HG03159 (cell line): ENCODE results near the gene KHK.
A peak's percentile ranks its signal among the peaks of the same experiment; 100 is the strongest.

Experiments used
- ATAC-seq: cut with Tn5 transposase; IDR thresholded peaks from one replicate; pipeline ENCODE4 v1.9.1; 2021; ENCODE audit warnings: mild to moderate bottlenecking, moderate library complexity; ENCODE audit not compliant: unreplicated experiment

The KHK gene

GRCh38 chr2:27080603-27080936 is 6.0 kb upstream of the KHK start:
- no peak for ATAC-seq

GRCh38 chr2:27081984-27082772 is 4.4 kb upstream of the KHK start:
- no peak for ATAC-seq

- no peak for ATAC-seq
Observed at GRCh38 chr2:27082773-27083409, 3.7 kb upstream of the KHK start.

- no peak for ATAC-seq
Observed at GRCh38 chr2:27083410-27084296, 2.9 kb upstream of the KHK start.

- no peak for ATAC-seq
Observed at GRCh38 chr2:27084297-27085061, 2.1 kb upstream of the KHK start.

- ATAC-seq, result no peak
Observed at GRCh38 chr2:27085062-27085672, 1.4 kb upstream of the KHK start.

GRCh38 chr2:27085673-27086089 is 891 bp upstream of the KHK start:
- peak; percentile 3 for ATAC-seq

- ATAC-seq, result peak; percentile 71
Observed at GRCh38 chr2:27086090-27086723, 365 bp upstream of the KHK start.

- no peak for ATAC-seq
Observed at GRCh38 chr2:27087823-27088410, 1.3 kb downstream of the KHK start.

- ATAC-seq, result no peak
Observed at GRCh38 chr2:27088634-27089033, 2.1 kb downstream of the KHK start.

GRCh38 chr2:27089111-27089954 is 2.8 kb downstream of the KHK start:
- ATAC-seq, result no peak

- no peak for ATAC-seq
Observed at GRCh38 chr2:27091746-27092695, 5.4 kb downstream of the KHK start.

- ATAC-seq, result no peak
Observed at GRCh38 chr2:27092696-27093429, 6.3 kb downstream of the KHK start.

- no peak for ATAC-seq
Observed at GRCh38 chr2:27093430-27094352, 7.1 kb downstream of the KHK start.

GRCh38 chr2:27094353-27094984 is 7.9 kb downstream of the KHK start:
- ATAC-seq, result no peak

- ATAC-seq, result no peak
Observed at GRCh38 chr2:27095427-27095744, 8.8 kb downstream of the KHK start.
